ENCODE measurements around the gene RTN4RL1.

GRCh38 chr17:1945621-1946020 lies 79.5 kb downstream of the RTN4RL1 start:
- no peak for TF ChIP-seq CTCF (conservative IDR thresholded peaks at IDR 0.05)
- no peak for TF ChIP-seq ZFX (IDR thresholded peaks at IDR 0.05)

Data from C4-2B (cell line).